Heart left ventricle (tissue), 13 donors: ENCODE results near the gene SRC.

Source experiments
- POLR2A ChIP-seq, 2 donors: fragments of 450-650 bp; IDR thresholded peaks; one replicate each; pipeline ENCODE4 v1.6.1; 2017; ENCODE audit warnings: antibody characterized with exemption in 2 of 2, mild to moderate bottlenecking in 2 of 2, moderate library complexity in 2 of 2
- TF ChIP-seq, protein P1 (sequence below), 12 donors: fragments of 200-600 bp; sonication (generic) in 4 of 12; IDR thresholded peaks; one replicate each; pipeline versions ENCODE4 v1.5.0 to v1.8.0; 2018 to 2022; ENCODE audit warnings: antibody characterized with exemption in 12 of 12, mild to moderate bottlenecking in 5 of 12
- donor health status: ischemic (EF 13 %, LVEDD 7.1; RV severe dilation, severe dysfunction).
- donor health status: DM: no; HTN: yes; CAD: no.
- donor health status: DM: no; HTN: no; CAD: no.
- donor health status: ischemic (EF 25% LVEDD 6.9; RV normal size, moderate dysfunction).
- donor health status: ischemic (EF 25% LVEDD 5.7; RV mildly dilated, moderate dysfunction).
- donor health status: ischemic (EF 35%, LVEDD 5.7; RV mildly dilated, moderate dysfunction).
- donor health status: nonischemic (EF 11% LVEDD 7.7; RV severe dilation, severe dysfunction).
- donor health status: DM: yes; HTN: yes; CAD: no.
- donor health status: PGD.
- donor health status: ischemic (EF 29% LVEDD 5.4; RV normal size, mild dysfunction).
- donor health status: nonischemic (EF 23%, LVEDD 6.1; RV moderate dilation, normal function).

DNA sequence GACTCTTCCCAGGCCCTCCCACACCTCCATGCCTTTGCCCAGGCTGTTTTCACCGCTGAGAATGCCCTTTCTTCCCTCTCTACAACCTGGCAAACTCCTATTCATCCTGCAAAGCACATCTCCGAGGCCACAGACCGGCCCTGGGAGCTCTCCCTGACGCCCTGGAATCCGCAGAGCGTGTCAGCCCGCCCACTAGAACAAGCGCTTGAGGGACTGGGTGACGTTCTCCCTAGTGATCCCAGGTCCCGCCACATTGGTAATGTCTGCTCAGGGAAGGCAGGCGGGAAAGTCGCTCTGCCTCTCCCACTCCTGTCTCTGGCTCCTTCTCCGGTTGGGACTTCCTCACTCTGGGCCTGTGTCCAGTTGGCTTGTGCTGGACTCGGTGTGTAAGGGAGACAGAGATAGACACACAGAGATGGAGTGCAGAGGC lies 61.6 kb downstream of the SRC start:
- TF ChIP-seq, protein P1, sequence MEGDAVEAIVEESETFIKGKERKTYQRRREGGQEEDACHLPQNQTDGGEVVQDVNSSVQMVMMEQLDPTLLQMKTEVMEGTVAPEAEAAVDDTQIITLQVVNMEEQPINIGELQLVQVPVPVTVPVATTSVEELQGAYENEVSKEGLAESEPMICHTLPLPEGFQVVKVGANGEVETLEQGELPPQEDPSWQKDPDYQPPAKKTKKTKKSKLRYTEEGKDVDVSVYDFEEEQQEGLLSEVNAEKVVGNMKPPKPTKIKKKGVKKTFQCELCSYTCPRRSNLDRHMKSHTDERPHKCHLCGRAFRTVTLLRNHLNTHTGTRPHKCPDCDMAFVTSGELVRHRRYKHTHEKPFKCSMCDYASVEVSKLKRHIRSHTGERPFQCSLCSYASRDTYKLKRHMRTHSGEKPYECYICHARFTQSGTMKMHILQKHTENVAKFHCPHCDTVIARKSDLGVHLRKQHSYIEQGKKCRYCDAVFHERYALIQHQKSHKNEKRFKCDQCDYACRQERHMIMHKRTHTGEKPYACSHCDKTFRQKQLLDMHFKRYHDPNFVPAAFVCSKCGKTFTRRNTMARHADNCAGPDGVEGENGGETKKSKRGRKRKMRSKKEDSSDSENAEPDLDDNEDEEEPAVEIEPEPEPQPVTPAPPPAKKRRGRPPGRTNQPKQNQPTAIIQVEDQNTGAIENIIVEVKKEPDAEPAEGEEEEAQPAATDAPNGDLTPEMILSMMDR (IDR thresholded peaks at IDR 0.05), result no peak
- no peak for TF ChIP-seq POLR2A (IDR thresholded peaks at IDR 0.05)
